Loucy (cell line): ENCODE data around the gene COMMD1.
A peak's percentile ranks its signal among the peaks of the same experiment; 100 is the strongest.

Source experiments
- H2AFZ ChIP-seq: fragments of 200-600 bp; sonication (generic); 2 replicates; pipeline ENCODE4 v1.6.0; 2016; ENCODE audit warnings: antibody characterized with exemption, mild to moderate bottlenecking, low read length, moderate library complexity
- H3F3A ChIP-seq: fragments of 200-600 bp; 2 replicates; pipeline ENCODE4 v1.6.0; 2016; ENCODE audit warnings: antibody characterized with exemption, low read depth, mild to moderate bottlenecking
- H3K27me3 ChIP-seq: fragments of 200-600 bp; sonication (generic); 2 replicates; pipeline ENCODE4 v1.6.1; 2014; ENCODE audit warnings: low read length, mild to moderate bottlenecking; ENCODE audit not compliant: insufficient read depth, poor library complexity, severe bottlenecking
- H3K36me3 ChIP-seq: fragments of 200-600 bp; sonication (generic); 2 replicates; pipeline ENCODE4 v1.6.1; 2016; ENCODE audit warnings: low read length; ENCODE audit not compliant: insufficient read depth
- H3K4me1 ChIP-seq: fragments of 200-600 bp; sonication (generic); 2 replicates; pipeline ENCODE4 v1.5.1; 2014; ENCODE audit warnings: low read length, mild to moderate bottlenecking; ENCODE audit not compliant: insufficient read depth, poor library complexity, severe bottlenecking
- H3K4me2 ChIP-seq: fragments of 200-600 bp; sonication (generic); 2 replicates; pipeline ENCODE4 v1.6.0; 2014; ENCODE audit warnings: antibody characterized with exemption, low read length, low read depth, mild to moderate bottlenecking; ENCODE audit not compliant: poor library complexity, severe bottlenecking
- H3K4me3 ChIP-seq: fragments of 200-600 bp; sonication (generic); 2 replicates; pipeline ENCODE4 v1.5.1; 2014; ENCODE audit warnings: low read length, mild to moderate bottlenecking, mixed read lengths; ENCODE audit not compliant: poor library complexity, severe bottlenecking
- H3K79me2 ChIP-seq: fragments of 200-600 bp; sonication (generic); 2 replicates; pipeline ENCODE4 v1.6.1; 2014; ENCODE audit warnings: low read length; ENCODE audit not compliant: insufficient read depth
- H3K9ac ChIP-seq: fragments of 200-600 bp; sonication (generic); 2 replicates; pipeline ENCODE4 v1.6.0; 2014; ENCODE audit warnings: mild to moderate bottlenecking, low read depth, low read length, moderate library complexity; ENCODE audit not compliant: poor library complexity, severe bottlenecking
- H3K9me2 ChIP-seq: fragments of 200-600 bp; sonication (generic); replicated peaks from 2 replicates; pipeline ENCODE4 v1.6.1; 2016; ENCODE audit warnings: low read depth, low read length, mixed read lengths
- H3K9me3 ChIP-seq: fragments of 200-600 bp; sonication (generic); 2 replicates; pipeline ENCODE4 v1.6.1; 2014; ENCODE audit warnings: mild to moderate bottlenecking, antibody characterized with exemption, low read length, low read depth; ENCODE audit not compliant: insufficient read depth
- H4K20me1 ChIP-seq: fragments of 200-600 bp; sonication (generic); 2 replicates; pipeline ENCODE4 v1.6.0; 2014; ENCODE audit warnings: antibody characterized with exemption, low read length, mild to moderate bottlenecking; ENCODE audit not compliant: insufficient read depth, poor library complexity, severe bottlenecking
- EZH2phosphoT487 ChIP-seq: fragments of 200-600 bp; IDR thresholded peaks from 2 replicates; pipeline ENCODE4 v1.6.1; 2018; ENCODE audit warnings: antibody characterized with exemption, mild to moderate bottlenecking, moderate library complexity, borderline replicate concordance
- TF ChIP-seq, protein P1 (sequence below): fragments of 200-600 bp; sonication (generic); conservative IDR thresholded peaks from 2 replicates; pipeline ENCODE4 v1.5.1; 2014; ENCODE audit warnings: mild to moderate bottlenecking, antibody characterized with exemption, low read length

Gene COMMD1

GRCh38 chr2:61961231-61961901, 55.9 kb downstream of the COMMD1 start:
- H3F3A ChIP-seq = no peaks in the 10 kb centered on the region
- no peaks in the 10 kb centered on the region for H3K36me3 ChIP-seq
- H3K4me1 ChIP-seq = peaks cover 15% of the 10 kb centered on the region
- H3K4me3 ChIP-seq = no peak overlapping the region
- H3K9me2 ChIP-seq = no peaks in the 10 kb centered on the region
- H3K9me3 ChIP-seq = no peaks in the 10 kb centered on the region
- H3K27me3 ChIP-seq = no peaks in the 10 kb centered on the region
- no peak for TF ChIP-seq EZH2phosphoT487
- TF ChIP-seq, protein P1, sequence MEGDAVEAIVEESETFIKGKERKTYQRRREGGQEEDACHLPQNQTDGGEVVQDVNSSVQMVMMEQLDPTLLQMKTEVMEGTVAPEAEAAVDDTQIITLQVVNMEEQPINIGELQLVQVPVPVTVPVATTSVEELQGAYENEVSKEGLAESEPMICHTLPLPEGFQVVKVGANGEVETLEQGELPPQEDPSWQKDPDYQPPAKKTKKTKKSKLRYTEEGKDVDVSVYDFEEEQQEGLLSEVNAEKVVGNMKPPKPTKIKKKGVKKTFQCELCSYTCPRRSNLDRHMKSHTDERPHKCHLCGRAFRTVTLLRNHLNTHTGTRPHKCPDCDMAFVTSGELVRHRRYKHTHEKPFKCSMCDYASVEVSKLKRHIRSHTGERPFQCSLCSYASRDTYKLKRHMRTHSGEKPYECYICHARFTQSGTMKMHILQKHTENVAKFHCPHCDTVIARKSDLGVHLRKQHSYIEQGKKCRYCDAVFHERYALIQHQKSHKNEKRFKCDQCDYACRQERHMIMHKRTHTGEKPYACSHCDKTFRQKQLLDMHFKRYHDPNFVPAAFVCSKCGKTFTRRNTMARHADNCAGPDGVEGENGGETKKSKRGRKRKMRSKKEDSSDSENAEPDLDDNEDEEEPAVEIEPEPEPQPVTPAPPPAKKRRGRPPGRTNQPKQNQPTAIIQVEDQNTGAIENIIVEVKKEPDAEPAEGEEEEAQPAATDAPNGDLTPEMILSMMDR = no peak
- no peaks in the 10 kb centered on the region for H4K20me1 ChIP-seq
- H3K79me2 ChIP-seq = no peaks in the 10 kb centered on the region
- H3K9ac ChIP-seq = no peak overlapping the region
- no peak overlapping the region for H2AFZ ChIP-seq
- H3K4me2 ChIP-seq = no peak overlapping the region

- no peaks in the 10 kb centered on the region for H4K20me1 ChIP-seq
- peaks cover 11% of the 10 kb centered on the region for H3K4me1 ChIP-seq
Observed at GRCh38 chr2:61962095-61962984, 56.9 kb downstream of the COMMD1 start.

GRCh38 chr2:61966087-61966727, 60.7 kb downstream of the COMMD1 start:
- no peaks in the 10 kb centered on the region for H3K36me3 ChIP-seq
- TF ChIP-seq, protein P1 = peak; percentile 22; the same call in 1 of the 2 replicates
- no peak for TF ChIP-seq EZH2phosphoT487
- no peak overlapping the region for H3K4me2 ChIP-seq
- no peaks in the 10 kb centered on the region for H3K4me1 ChIP-seq
- H3K9ac ChIP-seq = no peak overlapping the region
- H3K9me2 ChIP-seq = no peaks in the 10 kb centered on the region
- no peaks in the 10 kb centered on the region for H3K27me3 ChIP-seq
- no peaks in the 10 kb centered on the region for H3K9me3 ChIP-seq
- no peak overlapping the region for H2AFZ ChIP-seq
- H3K79me2 ChIP-seq = no peaks in the 10 kb centered on the region
- no peaks in the 10 kb centered on the region for H4K20me1 ChIP-seq
- H3K4me3 ChIP-seq = no peak overlapping the region
- H3F3A ChIP-seq = no peaks in the 10 kb centered on the region

More at GRCh38 chr2:61962095-61962984, 56.9 kb downstream of the COMMD1 start:
- no peaks in the 10 kb centered on the region for H3K9me3 ChIP-seq
- no peak overlapping the region for H3K9ac ChIP-seq
- no peak overlapping the region for H2AFZ ChIP-seq
- no peak overlapping the region for H3K4me3 ChIP-seq
- H3K36me3 ChIP-seq = no peaks in the 10 kb centered on the region
- H3K79me2 ChIP-seq = no peaks in the 10 kb centered on the region
- no peaks in the 10 kb centered on the region for H3K27me3 ChIP-seq
- no peaks in the 10 kb centered on the region for H3K9me2 ChIP-seq
- H3K4me2 ChIP-seq = no peak overlapping the region
- no peaks in the 10 kb centered on the region for H3F3A ChIP-seq
- no peak for TF ChIP-seq EZH2phosphoT487
- TF ChIP-seq, protein P1 = no peak
